GM12891 (cell line): Measurements from ENCODE around the gene ANKRD44.

Experiments used
- DNase-seq: peaks from one replicate; pipeline ENCODE4 v3.0.0; 2011; ENCODE audit warnings: low spot score; ENCODE audit not compliant: insufficient read length
- FAIRE-seq: peaks from 2 replicates; lab custom pipeline; 2011; peaks lifted over from hg19 to GRCh38; lab: Jason Lieb, UNC
- PAX5 ChIP-seq: IDR thresholded peaks from 2 replicates; pipeline ENCODE4 v1.6.1; 2011; ENCODE audit warnings: low read length, moderate library complexity, mild to moderate bottlenecking; ENCODE audit not compliant: insufficient read depth, severe bottlenecking
- POLR2A ChIP-seq: IDR thresholded peaks from 2 replicates; pipeline ENCODE4 v1.6.1; 2011; ENCODE audit warnings: low read depth, low read length, control low read depth
- POLR2AphosphoS5 ChIP-seq: IDR thresholded peaks from 2 replicates; pipeline ENCODE4 v1.6.1; 2011; ENCODE audit warnings: low read depth, low read length, control low read depth
- POU2F2 ChIP-seq: IDR thresholded peaks from 2 replicates; pipeline ENCODE4 v1.6.1; 2011; ENCODE audit warnings: low read depth, mild to moderate bottlenecking, control low read depth, low read length, moderate library complexity
- SPI1 ChIP-seq: IDR thresholded peaks from 2 replicates; pipeline ENCODE4 v1.6.1; 2011; ENCODE audit warnings: low read depth, low read length, control low read depth
- TAF1 ChIP-seq: IDR thresholded peaks from 2 replicates; pipeline ENCODE4 v1.6.1; 2011; ENCODE audit warnings: low read depth, low read length, control low read depth

The ANKRD44 gene

GRCh38 chr2:197277794-197278193 lies 32.8 kb downstream of the ANKRD44 start:
- TF ChIP-seq TAF1 (no peak), POU2F2 (no peak), PAX5 (no peak), POLR2A (no peak), SPI1 (no peak), POLR2AphosphoS5 (no peak)
- no peak for FAIRE-seq
- DNase-seq: no peak

- no peak for FAIRE-seq
- TF ChIP-seq POLR2AphosphoS5: no peak
- no peak for TF ChIP-seq PAX5
- TF ChIP-seq POU2F2: no peak
- no peak for TF ChIP-seq SPI1
- TF ChIP-seq TAF1: no peak
- TF ChIP-seq POLR2A: no peak
- no peak for DNase-seq
Measured at GRCh38 chr2:197276156-197276555, 34.4 kb downstream of the ANKRD44 start.

GRCh38 chr2:197274937-197275336 lies 35.6 kb downstream of the ANKRD44 start:
- no peak for FAIRE-seq
- TF ChIP-seq PAX5 (no peak), SPI1 (no peak), TAF1 (no peak), POU2F2 (no peak), POLR2A (no peak), POLR2AphosphoS5 (no peak)
- no peak for DNase-seq

GRCh38 chr2:197274349-197274748 lies 36.2 kb downstream of the ANKRD44 start:
- no peak for TF ChIP-seq POU2F2
- no peak for TF ChIP-seq TAF1
- TF ChIP-seq SPI1: no peak
- no peak for TF ChIP-seq PAX5
- TF ChIP-seq POLR2AphosphoS5: no peak
- no peak for TF ChIP-seq POLR2A
- peak; percentile 31 for FAIRE-seq
- DNase-seq: no peak

GRCh38 chr2:197273485-197273884 lies 37.1 kb downstream of the ANKRD44 start:
- FAIRE-seq: no peak
- TF ChIP-seq POLR2A (no peak), SPI1 (no peak), POLR2AphosphoS5 (no peak), POU2F2 (no peak), TAF1 (no peak), PAX5 (no peak)
- DNase-seq: no peak

- TF ChIP-seq PAX5 (no peak), SPI1 (no peak), POLR2AphosphoS5 (no peak), TAF1 (no peak), POU2F2 (no peak), POLR2A (no peak)
- DNase-seq (no peak), FAIRE-seq (no peak)
Measured at GRCh38 chr2:197270601-197271000, 40.0 kb downstream of the ANKRD44 start.

- FAIRE-seq (peak; percentile 66), DNase-seq (no peak)
- TF ChIP-seq POLR2A (no peak), POU2F2 (no peak), PAX5 (no peak), TAF1 (no peak), SPI1 (no peak), POLR2AphosphoS5 (no peak)
Measured at GRCh38 chr2:197269815-197270214, 40.8 kb downstream of the ANKRD44 start.

- TF ChIP-seq POLR2AphosphoS5 (no peak), POLR2A (no peak), PAX5 (no peak)
- DNase-seq (no peak), FAIRE-seq (peak; percentile 75)
Measured at GRCh38 chr2:197268786-197269584, 41.6 kb downstream of the ANKRD44 start.

GRCh38 chr2:197266477-197266876 lies 44.1 kb downstream of the ANKRD44 start:
- FAIRE-seq (peak; percentile 28), DNase-seq (no peak)
- TF ChIP-seq PAX5 (no peak), POLR2AphosphoS5 (no peak), SPI1 (no peak), POU2F2 (no peak), TAF1 (no peak), POLR2A (no peak)
